ENCODE results near the gene CHST11. TPM values are rescaled to one million over a fixed set of nuclear protein-coding genes. Genes with fewer than 3 reads are reported as not detected.

The CHST11 gene
- total and polyA plus RNA-seq, 9 of the 15 experiments (the other 6 are each of a cell fraction or from before 2014, with no cell fraction given), result 2.3 to 38.7 (median 15.0) TPM

DNA sequence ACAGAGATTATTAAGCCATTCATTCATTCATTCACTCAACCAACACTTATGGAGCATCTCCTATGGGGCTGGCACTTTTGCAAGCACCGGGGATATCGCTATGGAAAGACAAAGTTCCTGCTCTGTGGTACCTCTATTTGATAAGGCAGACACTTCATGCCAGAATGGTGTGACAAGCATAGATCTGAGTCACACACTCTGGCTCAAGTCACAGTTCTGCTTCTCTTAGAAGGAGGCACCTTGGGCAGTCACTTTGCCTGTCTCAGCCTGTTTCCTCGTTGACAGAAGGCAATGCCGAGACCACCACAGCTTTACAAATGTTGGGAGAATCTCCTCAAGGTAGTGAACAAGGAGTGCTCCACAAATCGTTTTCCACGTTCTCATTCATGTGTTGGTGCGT lies 296.1 kb downstream of the CHST11 start (continued):
- TF ChIP-seq NONO (IDR thresholded peaks at IDR 0.05; ENCODE audit: low read depth in 2 of 2, low read length in 1 of 2), result no peak
- TF ChIP-seq, protein P1, sequence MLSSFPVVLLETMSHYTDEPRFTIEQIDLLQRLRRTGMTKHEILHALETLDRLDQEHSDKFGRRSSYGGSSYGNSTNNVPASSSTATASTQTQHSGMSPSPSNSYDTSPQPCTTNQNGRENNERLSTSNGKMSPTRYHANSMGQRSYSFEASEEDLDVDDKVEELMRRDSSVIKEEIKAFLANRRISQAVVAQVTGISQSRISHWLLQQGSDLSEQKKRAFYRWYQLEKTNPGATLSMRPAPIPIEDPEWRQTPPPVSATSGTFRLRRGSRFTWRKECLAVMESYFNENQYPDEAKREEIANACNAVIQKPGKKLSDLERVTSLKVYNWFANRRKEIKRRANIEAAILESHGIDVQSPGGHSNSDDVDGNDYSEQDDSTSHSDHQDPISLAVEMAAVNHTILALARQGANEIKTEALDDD (IDR thresholded peaks at IDR 0.05), result no peak
- TF ChIP-seq CEBPB (tag; IDR thresholded peaks at IDR 0.05), result no peak
- TF ChIP-seq FOXA1 (IDR thresholded peaks at IDR 0.05; ENCODE audit: borderline replicate concordance), result no peak

DNA sequence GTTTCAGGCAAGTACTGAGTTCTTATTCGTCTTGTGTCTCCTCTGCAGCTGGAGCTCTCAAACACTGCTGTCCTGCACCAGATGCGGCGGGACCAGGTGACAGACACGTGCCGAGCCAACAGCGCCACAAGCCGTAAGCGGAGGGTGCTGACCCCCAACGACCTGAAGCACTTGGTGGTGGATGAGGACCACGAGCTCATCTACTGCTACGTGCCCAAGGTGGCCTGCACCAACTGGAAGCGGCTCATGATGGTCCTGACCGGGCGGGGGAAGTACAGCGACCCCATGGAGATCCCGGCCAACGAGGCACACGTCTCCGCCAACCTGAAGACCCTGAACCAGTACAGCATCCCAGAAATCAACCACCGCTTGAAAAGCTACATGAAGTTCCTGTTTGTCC lies 300.2 kb downstream of the CHST11 start:
- Histone ChIP-seq H3K27me3 (ENCODE audit: control insufficient read depth in 2 of 2, insufficient read depth in 2 of 2, low read length in 2 of 2) (no peaks in the 10 kb centered on the region), H3K9ac (ENCODE audit: insufficient read depth in 1 of 2, low read depth in 2 of 2, low read length in 2 of 2) (no peak overlapping the region), H3K27ac (ENCODE audit: extremely low read depth, low read depth, low read length) (no peak overlapping the region), H4K20me1 (replicated peaks; ENCODE audit: control insufficient read depth, insufficient read depth, low read length) (no peaks in the 10 kb centered on the region), H3K4me1 (replicated peaks in 1 of 2; ENCODE audit: control insufficient read depth in 2 of 2, insufficient read depth in 2 of 2, low read length in 2 of 2) (no peaks in the 10 kb centered on the region), H3K9me3 (replicated peaks; ENCODE audit: control insufficient read depth, insufficient read depth, low read depth, low read length) (no peaks in the 10 kb centered on the region), H3K9me1 (ENCODE audit: control insufficient read depth, insufficient read depth, low read length) (no peaks in the 10 kb centered on the region), H3K36me3 (ENCODE audit: control insufficient read depth, insufficient read depth, low read length) (peaks cover 23% of the 10 kb centered on the region; the same call in 2 of the 3 replicates), H3K79me2 (ENCODE audit: control insufficient read depth, insufficient read depth, low read length) (no peaks in the 10 kb centered on the region), H2AFZ (ENCODE audit: low read depth, low read length) (no peak overlapping the region), H3K4me2 (ENCODE audit: insufficient read depth, low read length) (no peak overlapping the region), H3K4me3 (no peak overlapping the region)
- WGBS (ENCODE audit: insufficient coverage, low coverage, missing lambda C conversion rate), result 97% methylated on average over 17 of the region's 20 CpGs
- in situ Hi-C loops (cut with MboI) (no loop called here), intact Hi-C loops (cut with micrococcal nuclease) (no loop called here)
- CTCF ChIA-PET (ENCODE audit: low intra/inter-chr PET ratio), result no interaction called here
- POLR2A ChIA-PET, result interaction anchor here (0.7 kb wide), 1 partner anchor 28 kb away, joined by 3 read pairs; no protein-coding TSS in a partner anchor
- DNase-seq (ENCODE audit: extremely low read depth in 1 of 4, low spot score in 3 of 4) (no peak), FAIRE-seq (no peak), ATAC-seq (no peak)
- no TSS peak for BruUV-seq (replicated peaks)
- TF ChIP-seq, protein P2, sequence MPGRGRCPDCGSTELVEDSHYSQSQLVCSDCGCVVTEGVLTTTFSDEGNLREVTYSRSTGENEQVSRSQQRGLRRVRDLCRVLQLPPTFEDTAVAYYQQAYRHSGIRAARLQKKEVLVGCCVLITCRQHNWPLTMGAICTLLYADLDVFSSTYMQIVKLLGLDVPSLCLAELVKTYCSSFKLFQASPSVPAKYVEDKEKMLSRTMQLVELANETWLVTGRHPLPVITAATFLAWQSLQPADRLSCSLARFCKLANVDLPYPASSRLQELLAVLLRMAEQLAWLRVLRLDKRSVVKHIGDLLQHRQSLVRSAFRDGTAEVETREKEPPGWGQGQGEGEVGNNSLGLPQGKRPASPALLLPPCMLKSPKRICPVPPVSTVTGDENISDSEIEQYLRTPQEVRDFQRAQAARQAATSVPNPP (IDR thresholded peaks at IDR 0.05; ENCODE audit: borderline replicate concordance, insufficient read depth, insufficient read length), result no peak
- no peak for TF ChIP-seq ZNF445 (CRISPR knock-in tag; IDR thresholded peaks at IDR 0.05; ENCODE audit: low read depth)
- TF ChIP-seq ZNF696 (CRISPR knock-in tag; conservative IDR thresholded peaks at IDR 0.05), result no peak
- TF ChIP-seq GATAD2A (IDR thresholded peaks at IDR 0.05), result no peak
- TF ChIP-seq ZNF197 (CRISPR knock-in tag; IDR thresholded peaks at IDR 0.05; ENCODE audit: low read depth), result no peak
- no peak for TF ChIP-seq SP1 (CRISPR knock-in tag; IDR thresholded peaks at IDR 0.05)
- TF ChIP-seq HDAC8 (tag; IDR thresholded peaks at IDR 0.05), result no peak
- no peak for TF ChIP-seq HEY1 (CRISPR knock-in tag; IDR thresholded peaks at IDR 0.05; ENCODE audit: borderline replicate concordance)
- no peak for TF ChIP-seq CBFA2T2 (conservative IDR thresholded peaks at IDR 0.05)
- no peak for TF ChIP-seq ZNF274 (IDR thresholded peaks at IDR 0.05; ENCODE audit: borderline replicate concordance, low read depth, low read length)
- TF ChIP-seq KDM1A (IDR thresholded peaks at IDR 0.05), result no peak
